Mucosa of rectum (tissue), 2 donors: ENCODE results near the gene TSC1.

ENCODE experiments used
- H3K27ac ChIP-seq, 2 donors: one replicate each; pipeline ENCODE4 v1.7.0; 2013; ENCODE audit warnings: inconsistent platforms in 2 of 2, low read depth in 2 of 2, low read length in 2 of 2
- H3K27me3 ChIP-seq, 2 donors: one replicate each; pipeline ENCODE4 v1.7.0; 2013; ENCODE audit warnings: low read length in 2 of 2; ENCODE audit not compliant: control insufficient read depth in 2 of 2, insufficient read depth in 2 of 2
- H3K36me3 ChIP-seq, 2 donors: one replicate each; pipeline ENCODE4 v1.7.0; 2013; ENCODE audit warnings: low read length in 2 of 2; ENCODE audit not compliant: control insufficient read depth in 2 of 2, insufficient read depth in 2 of 2
- H3K4me1 ChIP-seq, 2 donors: one replicate each; pipeline ENCODE4 v1.7.0; 2013; ENCODE audit warnings: low read length in 2 of 2, mild to moderate bottlenecking in 1 of 2; ENCODE audit not compliant: control insufficient read depth in 2 of 2, insufficient read depth in 2 of 2
- H3K4me3 ChIP-seq, 2 donors: one replicate each; pipeline ENCODE4 v1.7.0; 2013; ENCODE audit warnings: low read length in 2 of 2
- H3K9ac ChIP-seq, 2 donors: one replicate each; pipeline ENCODE4 v1.7.0; 2013; ENCODE audit warnings: low read length in 2 of 2, low read depth in 1 of 2, mild to moderate bottlenecking in 1 of 2
- H3K9me3 ChIP-seq, 2 donors: one replicate each; pipeline ENCODE4 v1.7.0; 2013; ENCODE audit warnings: low read length in 2 of 2; ENCODE audit not compliant: control insufficient read depth in 2 of 2
- donor health status: healthy.
- donor health status: Normal muscosa, but diverticular disease.

The TSC1 gene

GRCh38 chr9:132943651-132944293, 644 bp downstream of the TSC1 start:
- Histone ChIP-seq H3K4me1 (peaks cover 17 to 18% of the 10 kb centered on the region in 2 donors), H3K9ac (peak overlapping the region; percentile 90 to 95)

GRCh38 chr9:132942541-132943182, 1.8 kb downstream of the TSC1 start:
- Histone ChIP-seq H3K27ac (no peak overlapping the region), H3K4me1 (peaks cover 17 to 18% of the 10 kb centered on the region in 2 donors), H3K4me3 (peak overlapping the region; percentile 4 to 92), H3K36me3 (no peaks in the 10 kb centered on the region), H3K9me3 (no peaks in the 10 kb centered on the region), H3K9ac (no peak overlapping the region), H3K27me3 (no peaks in the 10 kb centered on the region)

More at GRCh38 chr9:132943651-132944293, 644 bp downstream of the TSC1 start:
- H3K27me3 ChIP-seq = no peaks in the 10 kb centered on the region
- peak overlapping the region; percentile 94 to 96 for H3K27ac ChIP-seq
- H3K36me3 ChIP-seq = no peaks in the 10 kb centered on the region
- H3K4me3 ChIP-seq = peak overlapping the region; percentile 92 to 93
- no peaks in the 10 kb centered on the region for H3K9me3 ChIP-seq

GRCh38 chr9:132939169-132939568, 5.2 kb downstream of the TSC1 start:
- Histone ChIP-seq H3K36me3 (peaks cover 4 to 7% of the 10 kb centered on the region in 2 donors), H3K4me3 (no peak overlapping the region), H3K9me3 (no peaks in the 10 kb centered on the region), H3K27me3 (no peaks in the 10 kb centered on the region), H3K9ac (no peak overlapping the region), H3K27ac (no peak overlapping the region), H3K4me1 (peaks cover 13 to 17% of the 10 kb centered on the region in 2 donors)

- Histone ChIP-seq H3K9me3 (no peaks in the 10 kb centered on the region), H3K27me3 (no peaks in the 10 kb centered on the region), H3K9ac (no peak overlapping the region), H3K4me1 (peaks cover 1 to 6% of the 10 kb centered on the region in 2 donors), H3K27ac (no peak overlapping the region), H3K36me3 (peaks cover 6 to 9% of the 10 kb centered on the region in 2 donors), H3K4me3 (no peak overlapping the region)
Observed at GRCh38 chr9:132937463-132937901, 6.9 kb downstream of the TSC1 start.

GRCh38 chr9:132935026-132935425, 9.4 kb downstream of the TSC1 start:
- Histone ChIP-seq H3K36me3 (peaks cover 6 to 9% of the 10 kb centered on the region in 2 donors), H3K27ac (no peak overlapping the region), H3K4me3 (no peak overlapping the region), H3K9ac (no peak overlapping the region), H3K9me3 (no peaks in the 10 kb centered on the region), H3K4me1 (no peaks in the 10 kb centered on the region), H3K27me3 (no peaks in the 10 kb centered on the region)

GRCh38 chr9:132931178-132931735, 13.2 kb downstream of the TSC1 start:
- Histone ChIP-seq H3K27ac (no peak overlapping the region), H3K4me3 (no peak overlapping the region), H3K27me3 (no peaks in the 10 kb centered on the region), H3K36me3 (peaks cover 9 to 14% of the 10 kb centered on the region in 2 donors), H3K9ac (no peak overlapping the region), H3K9me3 (no peaks in the 10 kb centered on the region), H3K4me1 (no peaks in the 10 kb centered on the region)

GRCh38 chr9:132927704-132928103, 16.7 kb downstream of the TSC1 start:
- Histone ChIP-seq H3K27ac (no peak overlapping the region), H3K4me1 (no peaks in the 10 kb centered on the region), H3K4me3 (no peak overlapping the region), H3K36me3 (peaks cover 19 to 34% of the 10 kb centered on the region in 2 donors), H3K9ac (no peak overlapping the region), H3K9me3 (no peaks in the 10 kb centered on the region), H3K27me3 (no peaks in the 10 kb centered on the region)

GRCh38 chr9:132923346-132923902, 21.0 kb downstream of the TSC1 start:
- peaks cover 57 to 66% of the 10 kb centered on the region in 2 donors for H3K36me3 ChIP-seq
- no peak overlapping the region for H3K27ac ChIP-seq
- H3K4me3 ChIP-seq = no peak overlapping the region
- H3K9ac ChIP-seq = no peak overlapping the region
- H3K27me3 ChIP-seq = no peaks in the 10 kb centered on the region
- H3K4me1 ChIP-seq = no peaks in the 10 kb centered on the region
- H3K9me3 ChIP-seq = no peaks in the 10 kb centered on the region

- H3K36me3 ChIP-seq = peaks cover 61 to 63% of the 10 kb centered on the region in 2 donors
Observed at GRCh38 chr9:132919614-132920268, 24.7 kb downstream of the TSC1 start.

More at GRCh38 chr9:132919614-132920268, 24.7 kb downstream of the TSC1 start:
- Histone ChIP-seq H3K27ac (no peak overlapping the region), H3K9ac (no peak overlapping the region), H3K4me3 (no peak overlapping the region), H3K27me3 (no peaks in the 10 kb centered on the region), H3K9me3 (no peaks in the 10 kb centered on the region), H3K4me1 (no peaks in the 10 kb centered on the region)
